HCT116 (cell line): Measurements from ENCODE around the gene CAB39L. TPM values are rescaled to one million over a fixed set of nuclear protein-coding genes. Genes with fewer than 3 reads are reported as not detected.

Source experiments
- ATAC-seq: fragments of 200-7000 bp; cut with Tn5 transposase; 2 replicates; pipeline ENCODE4 v1.9.1; 2020; ENCODE audit warnings: mild to moderate bottlenecking, moderate library complexity
- BruUV-seq: library from RNA; stranded (reverse); fragments of 400-500 nt; replicated peaks from 2 replicates; lab custom pipeline; 2021; lab: Mats Ljungman, UMichigan
- CTCF ChIA-PET: fragments of 300-600 bp; sonication (Branson Sonifier 250); formaldehyde crosslinking; loops from one replicate; lab custom pipeline; 2021; ENCODE audit warnings: antibody characterized with exemption; lab: Charles Lee
- POLR2A ChIA-PET: fragments of 300-600, 350-600 bp; sonication (Branson Sonifier 250); formaldehyde crosslinking; loops from one replicate; lab custom pipeline; 2021; ENCODE audit warnings: antibody characterized with exemption; lab: Charles Lee
- RAD21 ChIA-PET, 2 experiments: fragments of 300-600 bp; sonication (Branson Sonifier 250); formaldehyde crosslinking; loops; one replicate each; lab custom pipeline; 2023; ENCODE audit warnings: low total read pairs in 2 of 2; ENCODE audit not compliant: uncharacterized antibody in 2 of 2, unreplicated experiment in 2 of 2, low non-redundant PET in 1 of 2; lab: Charles Lee
- DNase-seq: peaks from one replicate; pipeline ENCODE4 v3.0.0-alpha.2; 2010; ENCODE audit warnings: low read depth, low spot score
- H2AFZ ChIP-seq: fragments of 200-600 bp; shearing (Covaris generic), sonication (generic); 2 replicates; pipeline ENCODE4 v1.6.1; 2017; ENCODE audit warnings: low read depth, mixed run types, mixed read lengths, antibody characterized with exemption, low read length; ENCODE audit not compliant: poor library complexity, severe bottlenecking
- H3K27ac ChIP-seq: 2 replicates; pipeline ENCODE4 v1.5.1; 2012; ENCODE audit warnings: low read depth, low read length
- H3K27me3 ChIP-seq: fragments of 200-600 bp; sonication (generic); 2 replicates; pipeline ENCODE4 v1.6.1; 2016; ENCODE audit warnings: mixed run types, low read length, mixed read lengths; ENCODE audit not compliant: insufficient read depth
- H3K36me3 ChIP-seq, 2 experiments: fragments of 200-500 bp in 1 of 2; fragments of 200-600 bp in 1 of 2; sonication (Bioruptor generic) in 1 of 2; sonication (generic) in 1 of 2; 2 replicates each; pipeline versions ENCODE4 v1.5.1 to v1.6.1; 2014 to 2016; ENCODE audit warnings: low read length in 2 of 2, inconsistent platforms in 1 of 2, mixed read lengths in 1 of 2, mixed run types in 1 of 2; ENCODE audit not compliant: insufficient read depth in 2 of 2, control insufficient read depth in 1 of 2
- H3K4me1 ChIP-seq, 2 experiments: fragments of 200-600 bp in 1 of 2; sonication (generic) in 1 of 2; 2 replicates each; pipeline versions ENCODE4 v1.5.1 to v1.6.1; 2012 to 2017; ENCODE audit warnings: low read length in 2 of 2, inconsistent platforms in 1 of 2, mild to moderate bottlenecking in 1 of 2, mixed read lengths in 1 of 2, mixed run types in 1 of 2, moderate library complexity in 1 of 2; ENCODE audit not compliant: insufficient read depth in 2 of 2, control insufficient read depth in 1 of 2
- H3K4me2 ChIP-seq: fragments of 200-600 bp; sonication (generic); 2 replicates; pipeline ENCODE4 v1.6.1; 2017; ENCODE audit warnings: mixed run types, low read length, mixed read lengths
- H3K4me3 ChIP-seq, 2 experiments: fragments of 200-600 bp in 1 of 2; sonication (generic) in 1 of 2; replicated peaks in 1 of 2; 2 replicates each; pipeline ENCODE4 v1.5.1; 2011 to 2016; ENCODE audit warnings: low read length in 2 of 2, control low read depth in 1 of 2, low read depth in 1 of 2, mild to moderate bottlenecking in 1 of 2, mixed read lengths in 1 of 2, mixed run types in 1 of 2
- H3K79me2 ChIP-seq: fragments of 200-600 bp; sonication (generic); 2 replicates; pipeline ENCODE4 v1.6.1; 2017; ENCODE audit warnings: mild to moderate bottlenecking, mixed run types, low read length, moderate library complexity, mixed read lengths; ENCODE audit not compliant: insufficient read depth
- H3K9ac ChIP-seq: fragments of 200-600 bp; sonication (generic); 2 replicates; pipeline ENCODE4 v1.6.1; 2016; ENCODE audit warnings: low read length, mixed read lengths
- H3K9me2 ChIP-seq: fragments of 200-600 bp; sonication (generic), shearing (Covaris generic); 2 replicates; pipeline ENCODE4 v1.6.1; 2017; ENCODE audit warnings: mixed run types, mild to moderate bottlenecking, moderate library complexity; ENCODE audit not compliant: insufficient read depth
- H3K9me3 ChIP-seq, 2 experiments: fragments of 200-500 bp in 1 of 2; fragments of 200-600 bp in 1 of 2; sonication (Bioruptor generic) in 1 of 2; sonication (generic) in 1 of 2; 2 replicates each; pipeline ENCODE4 v1.6.1; 2014 to 2017; ENCODE audit warnings: low read length in 2 of 2, mixed read lengths in 2 of 2, inconsistent platforms in 1 of 2, low read depth in 1 of 2, mild to moderate bottlenecking in 1 of 2, mixed run types in 1 of 2, moderate library complexity in 1 of 2; ENCODE audit not compliant: control insufficient read depth in 1 of 2, insufficient read depth in 1 of 2
- H4K20me1 ChIP-seq: fragments of 200-600 bp; sonication (generic), shearing (Covaris generic); 2 replicates; pipeline ENCODE4 v1.6.1; 2017; ENCODE audit warnings: mixed run types, mild to moderate bottlenecking, moderate library complexity; ENCODE audit not compliant: insufficient read depth
- CBX3 ChIP-seq: IDR thresholded peaks from 2 replicates; pipeline ENCODE4 v1.6.1; 2012; ENCODE audit warnings: low read depth
- CTCF ChIP-seq, 3 experiments: fragments of 200-600 bp in 1 of 3; sonication (generic) in 1 of 3; IDR thresholded peaks in 2 of 3; conservative IDR thresholded peaks in 1 of 3; 2 replicates each; pipeline ENCODE4 v1.5.1; 2012 to 2017; ENCODE audit warnings: low read depth in 2 of 3, low read length in 2 of 3, antibody characterized with exemption in 1 of 3, borderline replicate concordance in 1 of 3, control low read depth in 1 of 3, mild to moderate bottlenecking in 1 of 3, mixed read lengths in 1 of 3, mixed run types in 1 of 3, moderate library complexity in 1 of 3; ENCODE audit not compliant: insufficient read depth in 1 of 3
- SP1 ChIP-seq: IDR thresholded peaks from 2 replicates; pipeline ENCODE4 v1.6.1; 2012; ENCODE audit warnings: low read depth
- ZBTB33 ChIP-seq: IDR thresholded peaks from 2 replicates; pipeline ENCODE4 v1.6.1; 2011; ENCODE audit warnings: mild to moderate bottlenecking, low read length, moderate library complexity; ENCODE audit not compliant: insufficient replicate concordance; ENCODE audit errors: extremely low read depth
- intact Hi-C: fragments of 100-400 bp; cut with micrococcal nuclease; formaldehyde crosslinking; loops from 2 replicates; pipeline ENCODE4 v1.10.0; 2022
- total RNA-seq: library from RNA; stranded (reverse); gene quantifications from one replicate; pipeline ENCODE4 v1.2.1, GENCODE V29; 2021; ENCODE audit not compliant: unreplicated experiment

Gene CAB39L
- total RNA-seq, 1 experiment from 2014 or later: 6.1 TPM

- TF ChIP-seq CTCF (IDR thresholded peaks at IDR 0.05 in 2 of 3, conservative IDR thresholded peaks at IDR 0.05 in 1 of 3; ENCODE audit: borderline replicate concordance in 1 of 3, insufficient read depth in 1 of 3, low read depth in 2 of 3, low read length in 2 of 3) (no peak), CBX3 (no peak)
Measured at GRCh38 chr13:49456156-49456555, 12.3 kb upstream of the CAB39L start (continued).

GRCh38 chr13:49455007-49455398 lies 11.1 kb upstream of the CAB39L start:
- no peaks in the 10 kb centered on the region for H3K79me2 ChIP-seq
- ChIA-PET CTCF (no interaction called here), RAD21 (no interaction called here)
- intact Hi-C loops: no loop called here
- no peaks in the 10 kb centered on the region for H3K9me3 ChIP-seq
- H3K4me1 ChIP-seq: no peaks in the 10 kb centered on the region
- no peaks in the 10 kb centered on the region for H3K9me2 ChIP-seq
- H3K9ac ChIP-seq: no peak overlapping the region
- ATAC-seq: no peak
- TF ChIP-seq ZBTB33 (no peak), SP1 (no peak), CBX3 (no peak)
- TF ChIP-seq, all 23 proteins: peak for 0
- POLR2A ChIA-PET: no interaction called here
- no peak overlapping the region for H3K4me3 ChIP-seq
- H2AFZ ChIP-seq: no peak overlapping the region
- BruUV-seq: no TSS peak
- no peak overlapping the region for H3K4me2 ChIP-seq
- H3K36me3 ChIP-seq: no peaks in the 10 kb centered on the region
- no peaks in the 10 kb centered on the region for H3K27me3 ChIP-seq
- H3K27ac ChIP-seq: no peak overlapping the region
- no peaks in the 10 kb centered on the region for H4K20me1 ChIP-seq
- no peak for DNase-seq
